NCI-H748 (cell line): ENCODE measurements around the gene PNPLA7.
"Not testable (repeated sequence)": the region's sequence is repeated elsewhere in the genome, so short reads cannot be mapped to it uniquely, and the experiment has no call there.

Experiments used
- DNase-seq: peaks from one replicate; lab custom pipeline; 2025; ENCODE audit not compliant: unreplicated experiment; lab: John Stamatoyannopoulos, UW

PNPLA7 gene

DNA sequence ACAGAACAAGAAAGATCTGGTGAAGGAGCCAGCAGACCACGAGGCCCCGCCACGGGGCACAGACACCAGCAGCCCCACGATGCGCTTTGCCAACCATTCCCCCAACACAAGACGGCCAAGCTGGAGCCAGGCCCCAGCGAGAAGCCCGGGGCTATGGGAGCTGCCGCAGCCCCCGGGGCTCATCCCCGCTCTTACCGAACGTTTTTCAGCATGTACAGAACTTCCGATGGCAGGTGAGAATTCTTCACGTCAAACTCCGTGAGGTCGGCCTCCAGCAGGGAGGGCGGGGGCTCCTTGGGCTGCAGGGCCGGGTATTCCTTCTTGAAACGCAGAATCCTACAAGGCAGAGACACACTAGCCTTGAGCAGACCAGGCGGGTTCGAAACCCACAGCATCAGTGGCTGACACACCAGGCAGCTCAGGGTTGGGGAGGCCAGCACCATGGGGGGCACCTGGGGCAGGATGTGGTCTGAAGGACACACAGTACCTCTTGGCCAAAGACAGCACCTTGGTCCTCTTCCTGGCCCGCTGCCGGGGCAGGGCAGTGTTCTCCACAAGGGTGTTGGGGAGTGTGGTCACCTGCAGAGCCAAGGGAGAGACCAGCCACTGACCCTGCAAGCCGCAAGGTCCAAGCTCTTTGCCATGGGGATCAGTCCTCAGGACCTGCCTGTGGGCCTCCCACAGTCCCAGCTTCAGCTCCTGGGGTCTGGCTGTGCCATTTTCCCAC, 6.8 kb downstream of the PNPLA7 start:
- DNase-seq = no peak

DNA sequence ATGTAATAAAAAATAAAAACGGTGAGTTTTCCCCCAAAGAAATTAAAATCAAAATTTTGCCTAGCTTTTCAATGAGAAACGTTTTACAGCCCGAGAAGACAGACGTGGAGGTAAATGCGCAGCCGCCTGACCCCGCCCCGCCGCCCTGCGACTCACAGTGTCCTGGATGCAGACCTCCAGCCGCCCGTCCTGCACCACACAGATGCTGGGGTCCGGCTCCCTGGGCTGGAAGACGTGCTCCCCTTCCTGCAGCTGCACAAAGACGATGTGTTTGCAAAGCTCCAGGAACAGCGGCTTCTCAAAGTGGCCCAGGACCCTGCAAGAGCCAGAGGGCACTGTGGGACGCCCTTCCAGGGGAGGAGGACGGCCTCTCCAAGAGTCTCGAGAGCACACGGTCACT, 7.7 kb downstream of the PNPLA7 start:
- DNase-seq = no peak

DNA sequence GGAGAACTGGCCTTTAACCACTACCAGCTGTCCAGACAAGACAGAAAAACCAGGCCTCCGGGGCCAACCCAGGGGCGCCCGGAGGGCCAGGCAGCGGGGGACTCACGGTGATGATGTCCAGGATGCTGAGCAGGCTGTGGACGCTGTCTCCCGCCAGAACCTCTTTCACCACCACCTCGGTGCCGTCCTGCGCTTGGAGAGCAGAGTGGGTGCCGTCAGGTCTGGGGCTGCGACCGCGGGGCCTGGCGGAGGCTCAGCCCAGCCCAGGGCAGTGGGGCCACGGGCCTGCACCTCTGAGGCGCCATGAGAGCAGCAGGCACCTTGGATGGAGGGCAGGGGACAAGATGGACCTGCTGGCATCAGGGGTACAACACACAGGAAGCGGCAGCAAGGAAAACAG, 9.7 kb downstream of the PNPLA7 start:
- DNase-seq = no peak

DNA sequence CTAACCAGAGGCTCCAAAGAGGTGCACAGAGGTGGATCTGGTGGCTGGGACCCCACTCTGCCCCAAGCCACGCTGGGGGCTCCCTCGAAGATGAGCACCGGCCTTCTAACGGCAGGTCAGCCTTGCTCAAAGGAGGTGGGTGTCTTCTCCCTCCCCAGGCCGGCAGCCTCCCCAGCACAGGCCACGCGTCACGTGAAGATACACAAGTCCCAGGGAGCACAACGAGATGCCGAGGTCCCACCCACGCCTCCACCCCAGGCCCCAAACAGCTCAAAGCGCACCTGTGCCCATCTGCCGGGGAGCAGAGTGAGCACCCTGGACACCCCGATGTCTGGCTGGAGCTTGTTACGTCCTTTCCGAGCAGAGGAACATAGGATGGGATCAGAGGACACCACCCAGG, 12.1 kb downstream of the PNPLA7 start:
- no peak for DNase-seq

DNA sequence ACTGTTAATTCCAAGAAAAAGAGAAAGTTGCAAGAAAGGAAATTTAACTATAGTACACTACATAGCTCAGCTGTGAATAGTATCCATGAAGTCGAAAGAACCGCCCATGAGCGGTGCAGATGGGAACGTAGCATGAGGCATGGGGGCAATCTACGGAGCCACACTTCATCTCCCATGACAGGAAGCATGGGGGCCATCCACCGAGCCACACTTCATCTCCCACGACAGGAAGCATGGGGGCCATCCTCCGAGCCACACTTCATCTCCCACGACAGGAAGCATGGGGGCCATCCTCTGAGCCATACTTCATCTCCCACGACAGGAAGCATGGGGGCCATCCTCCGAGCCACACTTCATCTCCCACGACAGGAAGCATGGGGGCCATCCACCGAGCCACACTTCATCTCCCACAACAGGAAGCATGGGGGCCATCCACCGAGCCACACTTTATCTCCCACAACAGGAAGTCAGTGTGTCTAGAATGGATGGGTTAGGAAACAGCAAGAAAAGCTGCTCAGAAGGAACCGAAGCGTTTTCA, 13.5 kb downstream of the PNPLA7 start:
- DNase-seq = not testable (repeated sequence)

DNA sequence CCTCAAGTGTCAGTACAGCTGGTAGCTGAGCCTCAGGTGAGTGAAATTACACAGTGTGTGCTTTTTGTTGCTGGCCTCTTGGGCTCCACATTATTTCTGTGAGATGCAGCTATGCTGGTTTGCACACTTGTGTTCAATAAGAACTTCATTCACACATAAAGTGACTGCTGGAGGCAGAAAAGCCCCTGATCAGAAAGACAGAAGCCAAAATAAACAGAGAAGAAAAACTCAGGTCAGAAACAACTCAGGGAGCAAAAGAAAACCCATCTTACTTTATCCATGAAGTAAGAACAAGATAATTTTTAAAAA, 15.1 kb downstream of the PNPLA7 start:
- no peak for DNase-seq

DNA sequence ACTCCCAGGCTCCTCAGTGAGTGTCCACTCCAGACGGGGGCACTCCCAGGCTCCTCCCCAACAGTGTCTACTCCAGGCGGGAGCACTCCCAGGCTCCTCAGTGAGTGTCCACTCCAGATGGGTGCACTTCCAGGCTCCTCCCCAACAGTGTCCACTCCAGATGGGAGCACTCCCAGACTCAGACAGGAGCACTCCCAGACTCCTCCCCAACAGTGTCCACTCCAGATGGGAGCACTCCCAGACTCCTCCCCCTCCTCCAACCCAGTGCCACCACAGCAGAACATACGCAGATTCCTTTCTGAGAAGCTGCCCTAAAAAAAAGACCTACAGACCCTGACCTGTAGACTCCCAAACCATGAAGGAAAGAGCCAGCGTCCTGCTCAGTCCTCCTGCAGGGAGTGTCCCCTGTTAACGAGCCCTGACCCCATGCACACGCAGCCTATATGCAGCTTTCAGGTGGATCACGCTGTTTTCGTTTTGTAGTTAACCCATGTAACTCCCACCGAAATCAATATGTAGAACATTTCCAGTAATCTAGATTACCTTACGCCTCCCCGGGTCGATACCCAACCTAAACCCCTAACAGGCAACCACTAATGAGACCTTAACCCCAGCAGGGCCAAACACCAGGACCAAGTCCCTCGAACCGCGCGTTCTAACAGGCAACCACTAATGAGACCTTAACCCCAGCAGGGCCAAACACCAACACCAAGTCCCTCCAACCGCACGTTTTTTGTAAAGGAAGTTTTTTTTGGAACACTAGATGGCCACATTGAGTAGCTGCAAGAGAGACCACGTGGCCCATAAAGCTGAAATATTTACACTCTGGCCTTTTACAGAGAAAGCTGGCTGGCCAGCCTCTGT, 15.7 kb downstream of the PNPLA7 start:
- peak; percentile 78 for DNase-seq

DNA sequence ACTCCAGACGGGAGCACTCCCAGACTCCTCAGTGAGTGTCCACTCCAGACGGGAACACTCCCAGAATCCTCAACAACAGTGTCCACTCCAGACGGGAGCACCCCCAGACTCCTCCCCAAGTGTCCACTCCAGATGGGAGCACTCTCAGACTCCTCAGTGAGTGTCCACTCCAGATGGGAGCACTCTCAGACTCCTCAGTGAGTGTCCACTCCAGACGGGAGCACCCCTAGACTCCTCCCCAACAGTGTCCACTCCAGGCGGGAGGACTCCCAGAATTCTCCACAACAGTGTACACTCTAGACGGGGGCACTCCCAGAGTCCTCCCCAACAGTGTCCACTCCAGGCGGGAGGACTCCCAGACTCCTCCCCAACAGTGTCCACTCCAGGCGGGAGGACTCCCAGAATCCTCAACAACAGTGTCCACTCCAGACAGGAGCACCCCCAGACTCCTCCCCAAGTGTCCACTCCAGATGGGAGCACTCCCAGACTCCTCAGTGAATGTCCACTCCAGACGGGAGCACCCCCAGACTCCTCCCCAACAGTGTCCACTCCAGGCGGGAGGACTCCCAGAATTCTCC, 17.2 kb downstream of the PNPLA7 start:
- DNase-seq = not testable (repeated sequence)

DNA sequence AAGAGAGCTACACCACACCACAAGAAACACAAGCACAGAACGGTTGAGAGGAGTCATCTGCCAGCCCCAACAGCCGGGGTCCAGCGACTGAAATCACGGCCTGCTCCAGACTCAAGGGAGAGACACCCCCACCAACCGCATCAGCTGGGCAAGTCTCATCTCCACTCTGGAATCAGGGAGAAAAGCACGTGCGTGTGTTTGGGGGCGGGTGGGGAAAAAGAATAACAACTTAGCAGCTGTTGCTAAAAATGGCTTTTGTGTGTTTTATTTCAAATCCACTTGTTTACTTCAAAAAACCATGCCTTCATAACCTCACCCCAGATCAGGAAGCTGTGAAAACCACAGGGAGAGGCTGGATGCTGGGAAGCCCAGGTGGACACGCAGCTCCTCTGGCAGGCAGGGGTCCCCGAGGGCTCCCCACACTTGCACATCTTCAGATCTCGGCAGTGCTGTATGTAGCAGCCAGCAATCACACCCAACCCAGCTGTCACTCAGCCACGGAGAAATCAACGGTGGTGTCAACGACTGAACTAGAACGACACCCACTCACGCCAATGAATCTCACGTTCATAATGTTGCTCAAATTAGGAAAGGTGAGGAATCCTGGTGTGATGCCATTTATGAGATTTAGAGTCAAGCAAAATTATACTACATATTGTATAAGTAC, 19.0 kb downstream of the PNPLA7 start:
- DNase-seq = no peak

DNA sequence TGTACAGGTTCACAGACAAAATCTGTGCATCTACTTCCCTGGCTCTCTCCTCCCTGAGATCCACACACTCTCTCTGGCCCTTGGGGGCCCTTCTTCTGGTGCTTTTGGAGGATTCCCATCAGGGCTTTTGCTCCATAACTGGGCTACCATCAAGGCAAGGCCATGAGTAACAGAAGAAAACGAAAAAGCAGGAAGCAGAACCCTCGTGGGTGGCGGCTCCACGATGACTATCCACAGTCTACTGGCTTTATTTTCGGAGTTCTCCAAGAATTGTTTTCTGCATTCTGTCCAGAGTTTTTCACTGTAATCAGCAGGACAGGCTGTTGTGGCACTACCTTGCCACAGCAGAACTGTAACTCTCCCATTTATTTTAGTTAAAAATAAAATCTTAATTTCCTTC, 19.9 kb downstream of the PNPLA7 start:
- DNase-seq = no peak

DNA sequence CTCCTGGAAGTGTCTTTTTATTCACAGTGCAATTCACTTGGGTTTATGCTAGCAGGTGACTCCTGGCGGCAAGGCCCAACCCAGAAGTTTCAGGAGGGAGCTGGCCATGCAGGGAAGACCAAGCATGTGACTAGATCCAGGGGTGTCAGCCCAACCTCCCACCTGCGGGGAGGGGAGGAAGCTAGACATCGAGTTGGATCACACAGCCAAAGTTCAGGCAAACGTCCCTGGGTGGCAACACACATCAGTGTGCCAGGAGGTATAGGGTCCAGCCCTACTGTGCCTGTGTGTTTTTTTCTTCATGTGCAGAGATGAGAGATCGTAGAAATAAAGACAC, 25.3 kb downstream of the PNPLA7 start:
- DNase-seq = no peak

DNA sequence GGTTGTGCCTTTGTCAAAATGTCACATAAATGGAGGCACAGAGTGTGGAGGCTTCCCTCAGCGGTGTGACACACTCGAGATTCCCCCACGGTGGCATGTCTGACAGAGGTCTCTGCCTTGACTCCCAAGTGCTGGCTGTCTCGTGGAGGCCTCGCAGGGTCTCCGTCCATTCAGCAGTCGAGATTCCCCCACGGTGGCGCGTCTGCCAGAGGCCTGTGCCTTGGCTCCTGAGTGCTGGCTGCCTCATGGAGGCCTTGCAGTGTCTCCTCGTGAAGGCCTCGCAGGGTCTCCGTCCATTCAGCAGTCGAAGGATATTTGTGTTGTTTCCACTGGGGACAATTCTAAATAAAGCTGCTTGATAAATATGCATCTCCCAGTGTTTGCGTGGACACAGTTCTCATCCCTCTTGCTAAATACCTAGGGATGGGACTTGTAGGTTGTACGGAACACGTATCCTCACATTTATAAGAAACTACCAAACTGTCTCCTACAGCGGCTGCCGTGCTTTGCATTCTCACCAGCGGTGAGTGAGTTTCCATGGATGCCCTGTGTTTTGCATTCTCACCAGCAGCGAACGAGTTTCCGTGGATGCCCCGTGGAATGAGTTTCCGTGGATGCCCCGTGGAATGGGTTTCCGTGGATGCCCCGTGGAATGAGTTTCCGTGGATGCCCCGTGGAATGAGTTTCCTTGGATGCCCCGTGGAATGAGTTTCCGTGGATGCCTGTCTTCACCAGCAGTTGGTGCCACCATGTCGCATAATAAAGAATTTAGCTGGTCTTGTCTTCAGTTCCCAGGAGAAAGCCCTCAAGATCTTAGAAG, 25.8 kb downstream of the PNPLA7 start:
- no peak for DNase-seq

DNA sequence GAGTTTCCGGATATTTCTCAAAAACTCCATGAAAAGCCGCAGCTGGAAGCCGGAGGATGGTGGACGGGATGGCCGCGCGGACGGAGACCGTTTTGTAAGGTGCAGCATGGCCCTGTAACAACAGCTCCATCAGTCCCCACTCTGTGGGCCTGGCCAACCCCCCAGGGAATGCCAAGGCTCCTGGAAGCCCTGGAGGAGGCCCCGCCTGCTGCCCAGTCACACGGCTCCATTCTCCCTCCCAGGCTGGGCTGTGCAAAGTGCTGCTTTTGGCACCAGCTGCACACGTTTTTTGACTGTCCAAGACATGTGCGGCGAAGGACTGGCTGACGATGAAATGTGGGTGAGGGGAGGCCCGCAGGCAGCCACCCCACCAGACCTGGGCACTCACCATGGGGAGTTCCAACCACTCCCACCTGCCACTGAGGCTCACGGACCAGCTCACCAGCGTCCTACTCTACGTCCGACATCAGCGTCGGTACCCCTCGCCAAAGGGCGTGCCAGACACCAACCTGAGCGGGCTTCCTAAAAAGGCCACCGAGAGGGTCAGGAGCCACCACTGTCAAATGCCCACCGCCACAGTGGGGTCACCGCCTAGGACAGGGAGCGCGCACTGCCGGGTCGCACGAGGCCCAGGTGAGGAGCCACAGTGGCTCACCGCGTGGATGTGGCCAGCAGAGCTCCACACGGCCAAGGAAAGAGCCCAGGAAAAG, 27.3 kb downstream of the PNPLA7 start:
- DNase-seq = no peak

DNA sequence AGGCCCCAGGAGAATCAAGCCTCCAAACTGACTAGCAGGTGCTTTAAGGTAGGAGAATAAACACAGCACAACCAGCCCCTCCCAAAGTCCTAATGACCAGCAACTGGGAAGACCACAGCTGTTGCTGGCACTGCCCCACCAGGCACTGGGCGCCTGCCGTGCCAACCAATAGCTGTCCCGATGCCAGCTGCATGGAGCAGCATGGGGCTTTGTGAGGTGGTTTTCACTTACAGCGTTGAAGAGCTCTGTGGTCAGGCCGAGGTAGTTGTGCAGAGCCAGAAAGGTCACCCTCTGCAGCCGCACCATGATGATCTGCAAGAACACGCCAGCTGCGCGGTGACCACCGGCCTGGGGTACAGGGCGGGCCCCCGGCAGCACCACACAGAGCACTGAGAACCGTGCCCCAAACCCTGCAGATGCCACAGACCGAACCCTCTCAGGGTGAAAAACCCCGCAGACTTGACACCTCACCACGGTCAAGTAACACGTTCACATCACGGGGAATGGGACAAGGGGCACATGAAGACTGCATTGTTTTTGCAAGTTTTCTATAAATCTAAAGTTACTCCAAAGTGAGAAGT, 28.7 kb downstream of the PNPLA7 start:
- DNase-seq = no peak

DNA sequence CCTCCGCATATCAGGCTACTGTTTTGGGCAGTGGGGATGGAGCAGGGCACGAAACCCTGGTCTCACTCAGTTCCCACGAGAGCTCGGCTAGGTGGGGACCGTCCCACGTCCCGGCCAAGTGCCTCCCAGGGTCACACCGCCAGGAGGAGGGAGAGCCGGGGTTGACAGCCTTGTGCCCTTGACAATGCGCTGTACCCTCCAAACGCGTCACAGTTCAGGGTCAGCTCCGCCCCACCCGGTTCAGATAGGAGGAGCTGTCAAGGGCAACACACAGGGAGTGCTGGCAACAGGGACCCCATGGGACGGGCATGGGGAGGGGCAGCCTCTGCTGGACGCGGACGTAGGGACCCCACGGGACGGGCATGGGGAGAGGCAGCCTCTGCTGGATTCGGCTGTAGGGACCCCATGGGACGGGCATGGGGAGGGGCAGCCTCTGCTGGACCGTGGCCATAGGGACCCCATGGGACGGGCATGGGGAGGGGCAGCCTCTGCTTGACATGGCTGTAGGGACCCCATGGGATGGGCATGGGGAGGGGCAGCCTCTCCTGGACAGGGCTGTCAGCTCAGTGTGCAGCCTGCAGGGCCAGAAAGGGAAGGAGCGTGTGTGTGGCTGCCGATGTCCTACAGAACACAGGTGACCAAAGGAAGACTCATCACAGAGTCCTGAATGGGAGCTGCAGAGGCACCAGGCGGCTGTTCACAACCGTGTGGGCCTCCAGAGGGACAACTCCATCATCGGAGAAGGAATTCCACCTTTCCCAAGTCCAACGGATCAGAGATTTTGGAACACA, 29.4 kb downstream of the PNPLA7 start:
- no peak for DNase-seq

DNA sequence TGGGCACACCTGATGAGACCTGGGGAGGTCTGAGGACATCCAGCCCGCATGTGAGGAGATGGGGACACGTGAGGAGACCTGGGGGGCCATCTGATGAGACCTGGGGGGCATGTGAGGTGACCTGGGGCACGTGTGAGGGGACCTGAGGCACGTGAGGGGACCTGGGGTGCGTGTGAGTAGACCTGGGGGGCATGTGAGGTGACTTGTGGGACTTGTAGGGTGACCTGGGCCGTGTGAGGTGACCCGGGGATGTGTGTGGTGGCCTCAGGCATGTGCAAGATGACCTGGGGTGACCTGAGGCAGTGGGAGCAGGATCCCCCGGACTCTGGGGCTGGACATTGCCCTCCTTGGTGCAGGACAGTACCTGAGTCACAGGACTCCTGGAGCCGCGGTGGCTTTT, 30.6 kb downstream of the PNPLA7 start:
- DNase-seq = no peak

DNA sequence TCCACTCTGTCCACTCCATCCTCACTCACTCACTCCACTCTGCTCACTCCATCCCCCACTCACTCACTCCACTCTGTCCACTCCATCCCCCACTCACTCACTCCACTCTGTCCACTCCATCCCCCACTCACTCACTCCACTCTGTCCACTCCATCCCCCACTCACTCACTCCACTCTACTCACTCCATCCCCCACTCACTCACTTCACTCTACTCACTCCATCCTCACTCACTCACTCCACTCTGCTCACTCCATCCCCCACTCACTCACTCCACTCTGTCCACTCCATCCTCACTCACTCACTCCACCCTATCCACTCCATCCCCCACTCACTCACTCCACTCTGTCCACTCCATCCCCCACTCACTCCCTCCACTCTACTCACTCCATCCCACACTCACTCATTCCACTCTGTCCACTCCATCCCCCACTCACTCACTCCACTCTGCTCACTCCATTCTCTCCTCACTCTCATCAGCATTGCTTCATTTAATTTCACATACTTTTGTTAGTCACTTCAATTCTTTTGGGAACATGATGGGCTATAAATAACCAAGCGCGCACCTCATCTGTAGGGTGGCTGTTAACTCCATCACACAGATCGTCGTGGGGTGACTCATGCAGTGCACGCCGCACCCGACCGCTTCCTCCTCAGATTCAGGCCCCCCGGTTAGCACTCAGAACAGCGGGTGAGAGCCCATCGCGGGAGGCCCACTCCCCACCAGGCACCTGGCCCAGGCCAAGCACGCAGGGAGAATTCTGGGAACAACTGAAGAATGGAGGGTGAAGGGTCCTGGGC, 31.3 kb downstream of the PNPLA7 start:
- DNase-seq = not testable (repeated sequence)
